SU-DHL-6 (cell line): ENCODE results near the gene THSD4.

ENCODE experiments used
- CTCF ChIP-seq: fragments of 200-600 bp; sonication (generic); IDR thresholded peaks from one replicate; pipeline ENCODE4 v1.5.1; 2017; ENCODE audit warnings: antibody characterized with exemption, mild to moderate bottlenecking, low read length, moderate library complexity; ENCODE audit not compliant: insufficient read depth, poor library complexity, severe bottlenecking
- EZH2phosphoT487 ChIP-seq: fragments of 200-600 bp; sonication (generic), shearing (Covaris generic); conservative IDR thresholded peaks from 2 replicates; pipeline ENCODE4 v1.6.1; 2018; ENCODE audit warnings: mild to moderate bottlenecking, antibody characterized with exemption, low read length, moderate library complexity, mixed read lengths

DNA sequence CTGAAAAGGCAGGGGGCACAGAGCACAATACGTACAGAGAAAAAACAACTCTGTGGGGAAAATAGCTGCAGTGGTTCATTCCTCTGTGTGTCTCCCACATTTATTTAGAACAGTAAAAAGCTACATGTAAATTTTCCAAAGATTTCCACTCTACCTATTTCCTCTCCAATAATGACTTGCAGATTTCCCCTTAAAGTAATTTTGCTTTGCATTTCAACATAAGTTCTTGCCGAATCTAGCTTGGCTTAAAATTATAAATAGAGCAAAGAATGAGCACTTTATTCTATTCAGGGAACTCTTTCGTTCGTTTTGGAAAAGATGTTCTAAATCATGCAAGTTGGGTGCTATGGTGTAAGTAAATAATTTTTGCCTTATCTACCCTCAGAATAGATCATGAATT, 636.9 kb downstream of the THSD4 start:
- TF ChIP-seq CTCF (no peak), EZH2phosphoT487 (no peak)
